T-helper 22 cell (primary cell): ENCODE measurements around the gene CSTB.
"Not testable (repeated sequence)": the region's sequence is repeated elsewhere in the genome, so short reads cannot be mapped to it uniquely, and the experiment has no call there.

Experiments
- DNase-seq: peaks from one replicate; pipeline ENCODE4 v3.0.0-alpha.2; 2020; ENCODE audit warnings: low read depth

The CSTB gene, protein sequence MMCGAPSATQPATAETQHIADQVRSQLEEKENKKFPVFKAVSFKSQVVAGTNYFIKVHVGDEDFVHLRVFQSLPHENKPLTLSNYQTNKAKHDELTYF

DNA sequence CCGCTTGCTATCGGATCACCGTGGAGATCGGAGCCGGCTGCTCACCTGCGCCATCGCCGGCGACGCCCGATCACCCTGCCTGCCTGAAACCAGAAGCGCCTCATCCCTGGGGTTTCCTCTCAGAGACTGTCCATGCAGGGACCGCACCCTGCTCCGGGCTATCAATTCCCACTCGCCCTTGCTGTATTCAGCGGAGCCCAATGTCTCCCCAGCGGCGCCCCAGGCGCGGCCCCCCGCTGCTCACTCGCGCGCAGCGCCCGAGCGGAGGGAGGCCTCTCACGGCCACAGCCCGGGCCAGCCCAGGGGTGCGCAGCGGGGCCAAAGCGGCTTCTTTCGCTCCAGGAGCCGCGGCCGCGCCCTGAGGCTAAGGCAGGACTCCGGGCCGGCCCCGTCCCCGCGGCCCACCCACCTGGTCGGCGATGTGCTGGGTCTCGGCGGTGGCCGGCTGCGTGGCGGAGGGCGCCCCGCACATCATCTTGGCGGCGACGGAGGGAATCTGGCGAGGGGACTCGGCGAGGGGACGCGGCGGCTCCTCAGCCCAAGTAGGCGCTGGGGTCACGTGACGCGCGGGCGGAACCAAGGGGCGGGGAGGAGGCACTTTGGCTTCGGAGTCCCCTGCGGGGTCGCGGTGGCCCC lies at the start of gene CSTB:
CSTB (minus strand) TSS at position 514 of the 636 bp plus-strand sequence; CDS start at position 475, 39 bp downstream.
- DNase-seq, result peak; percentile 84

DNA sequence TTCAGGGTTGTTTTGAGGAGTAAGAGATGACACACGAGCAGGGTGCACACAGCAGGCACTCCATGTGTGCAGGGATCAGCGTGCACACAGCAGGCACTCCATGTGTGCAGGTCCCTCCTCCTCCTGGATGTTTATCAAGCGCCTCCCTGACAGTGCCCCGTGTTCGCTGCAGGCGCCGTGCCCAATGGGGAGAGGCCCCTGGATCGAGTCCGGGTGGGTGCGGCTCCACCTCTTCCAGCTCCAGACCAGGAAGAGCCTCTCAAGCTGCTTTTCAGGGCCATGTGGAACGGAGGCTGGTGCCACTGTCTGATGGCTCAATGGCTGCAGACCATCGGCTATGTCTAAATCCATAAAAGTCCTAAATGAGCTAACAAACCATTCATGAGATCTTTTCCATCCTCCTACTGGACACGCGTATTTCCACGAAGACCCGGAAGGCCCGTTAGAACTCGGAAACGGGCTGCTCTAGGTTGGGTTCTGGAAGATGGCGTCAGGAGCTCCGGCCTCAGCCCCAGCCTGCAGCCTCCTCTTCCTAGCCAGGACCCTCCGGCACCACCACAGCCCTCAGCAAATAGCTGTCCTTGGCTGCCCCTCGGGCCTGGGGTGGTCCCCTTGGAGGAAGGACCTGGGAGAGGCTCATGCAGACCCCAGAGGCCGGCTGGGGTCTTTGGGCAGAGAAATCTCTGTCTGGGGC lies 49.3 kb upstream of the CSTB start:
- DNase-seq, result no peak

DNA sequence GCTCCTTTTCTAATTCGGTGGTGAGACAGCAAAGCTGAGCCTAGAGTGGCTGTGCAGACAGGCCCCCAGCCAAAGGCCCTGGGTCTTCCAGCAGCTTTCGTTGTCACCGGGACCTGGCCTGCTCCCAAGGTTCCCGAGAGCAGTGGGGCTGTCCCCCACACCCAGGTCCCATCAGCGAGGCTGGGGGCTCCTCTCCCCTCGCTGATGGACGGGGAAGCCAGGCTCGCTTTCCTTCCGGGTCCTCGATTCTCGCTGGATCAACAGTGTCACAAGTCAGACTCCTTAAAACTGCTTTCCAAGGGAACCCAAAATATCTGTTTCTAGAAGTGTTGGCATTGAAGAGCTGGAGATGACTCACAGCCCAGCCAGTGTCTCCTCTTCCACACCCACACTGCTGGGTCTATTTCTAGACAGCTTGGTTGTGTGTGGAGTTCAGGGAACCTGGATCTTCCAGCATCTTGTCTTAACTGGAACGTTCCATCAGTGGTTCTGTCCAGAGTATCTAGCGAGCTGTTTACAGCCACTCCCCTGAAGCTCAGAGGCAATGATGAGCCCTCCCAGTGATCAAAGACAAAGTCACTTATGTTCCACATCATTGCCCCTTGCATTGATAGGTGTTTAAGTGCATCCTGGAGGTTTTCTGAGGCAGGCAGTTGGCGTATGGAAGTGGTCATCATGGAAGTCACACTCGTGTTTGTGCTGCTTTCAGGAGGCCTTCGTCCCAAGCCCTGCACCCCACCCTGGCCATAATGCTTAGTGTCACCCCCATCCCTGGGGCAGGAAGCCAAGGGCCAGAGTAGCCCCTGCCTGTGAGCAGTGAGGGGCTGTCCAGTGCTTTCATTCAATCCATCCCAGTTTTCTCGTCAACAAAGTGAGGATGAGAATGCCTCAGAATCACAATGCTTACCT lies 48.5 kb upstream of the CSTB start:
- no peak for DNase-seq

DNA sequence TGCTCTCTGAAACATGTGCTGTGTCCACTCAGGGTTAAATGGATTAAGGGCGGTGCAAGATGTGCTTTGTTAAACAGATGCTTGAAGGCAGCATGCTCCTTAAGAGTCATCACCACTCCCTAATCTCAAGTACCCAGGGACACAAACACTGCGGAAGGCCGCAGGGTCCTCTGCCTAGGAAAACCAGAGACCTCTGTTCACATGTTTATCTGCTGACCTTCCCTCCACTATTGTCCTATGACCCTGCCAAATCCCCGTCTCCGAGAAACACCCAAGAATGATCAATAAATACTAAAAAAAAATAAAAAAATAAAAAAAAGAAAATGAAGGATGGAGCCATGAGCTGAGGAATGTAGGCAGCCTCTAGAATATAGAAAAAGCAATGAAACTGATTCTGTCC lies 46.6 kb upstream of the CSTB start:
- DNase-seq, result not testable (repeated sequence)

DNA sequence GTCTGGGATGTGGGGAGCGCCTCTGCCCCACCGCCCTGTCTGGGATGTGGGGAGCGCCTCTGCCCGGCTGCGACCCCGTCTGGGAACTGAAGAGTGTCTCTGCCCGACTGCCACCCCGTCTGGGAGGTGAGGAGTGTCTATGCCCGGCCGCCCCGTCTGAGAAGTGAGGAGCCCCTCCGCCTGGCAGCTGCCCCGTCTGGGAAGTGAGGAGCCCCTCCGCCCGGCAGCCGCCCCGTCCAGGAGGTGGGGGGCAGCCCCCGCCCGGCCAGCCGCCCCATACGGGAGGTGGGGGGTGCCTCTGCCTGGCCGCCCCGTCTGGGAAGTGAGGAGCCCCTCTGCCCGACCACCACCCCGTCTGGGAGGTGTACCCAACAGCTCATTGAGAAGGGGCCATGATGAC lies 46.1 kb upstream of the CSTB start:
- not testable (repeated sequence) for DNase-seq

DNA sequence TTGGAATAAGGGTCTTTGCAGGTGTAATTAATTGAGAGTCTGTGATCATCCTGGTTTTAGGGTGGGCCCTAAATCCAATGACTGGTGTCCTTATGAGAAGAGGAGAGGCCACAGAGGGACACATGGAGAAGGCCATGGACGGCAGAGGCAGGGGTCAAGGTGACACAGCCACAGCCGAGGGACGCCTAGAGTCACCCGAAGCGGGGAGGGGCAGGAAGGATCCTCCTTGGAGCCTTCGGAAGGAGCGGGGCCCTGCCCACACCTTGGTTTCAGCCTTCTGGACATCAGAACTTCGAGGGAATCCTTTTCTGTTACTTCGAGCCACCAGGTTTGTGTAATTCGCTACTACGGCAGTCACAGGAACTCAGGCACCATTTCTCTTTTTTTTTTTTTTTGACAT lies 44.4 kb upstream of the CSTB start:
- DNase-seq, result no peak

DNA sequence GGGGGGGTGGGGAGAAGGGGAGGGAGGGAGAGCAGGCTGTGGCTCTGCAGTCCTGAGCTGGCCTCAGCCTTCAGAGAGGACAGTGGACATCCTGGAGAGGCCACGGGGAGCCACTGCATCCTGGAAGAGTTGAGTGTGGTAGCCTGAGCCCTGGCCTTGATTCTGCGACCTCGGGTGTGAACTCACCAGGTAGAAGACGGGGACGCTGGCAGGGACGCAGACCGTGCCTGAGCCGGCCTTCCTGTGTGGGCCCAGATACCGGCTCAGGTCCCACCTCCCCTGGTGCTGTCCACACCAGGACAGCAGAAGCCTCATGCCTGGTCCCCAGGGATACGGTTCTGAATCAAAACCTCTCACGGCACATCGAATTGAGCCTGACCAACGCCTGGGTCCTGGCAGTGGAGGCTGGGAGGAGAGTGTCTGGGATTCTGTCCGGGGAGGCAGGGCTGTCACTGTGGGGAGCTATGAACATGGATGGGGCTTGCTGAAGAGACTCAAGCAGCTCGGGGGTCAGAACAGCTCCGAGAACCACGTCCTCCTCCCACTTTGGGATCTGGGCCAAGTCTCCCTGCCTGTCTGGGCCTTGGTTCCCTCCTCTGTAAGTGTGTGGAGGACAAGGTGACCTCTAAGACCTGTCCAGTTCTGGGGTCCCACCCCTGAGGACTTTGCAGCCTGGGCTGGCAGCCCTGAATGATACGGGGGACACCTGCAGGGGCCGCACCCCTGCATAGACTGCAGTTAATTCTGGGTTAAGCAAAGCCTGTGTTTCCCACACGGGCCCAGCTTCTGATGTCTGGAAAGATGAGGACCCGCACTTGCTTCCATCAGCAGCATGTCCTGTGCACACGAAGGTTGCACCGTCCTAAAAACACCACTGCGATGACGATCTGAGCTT lies 43.6 kb upstream of the CSTB start:
- DNase-seq, result no peak

DNA sequence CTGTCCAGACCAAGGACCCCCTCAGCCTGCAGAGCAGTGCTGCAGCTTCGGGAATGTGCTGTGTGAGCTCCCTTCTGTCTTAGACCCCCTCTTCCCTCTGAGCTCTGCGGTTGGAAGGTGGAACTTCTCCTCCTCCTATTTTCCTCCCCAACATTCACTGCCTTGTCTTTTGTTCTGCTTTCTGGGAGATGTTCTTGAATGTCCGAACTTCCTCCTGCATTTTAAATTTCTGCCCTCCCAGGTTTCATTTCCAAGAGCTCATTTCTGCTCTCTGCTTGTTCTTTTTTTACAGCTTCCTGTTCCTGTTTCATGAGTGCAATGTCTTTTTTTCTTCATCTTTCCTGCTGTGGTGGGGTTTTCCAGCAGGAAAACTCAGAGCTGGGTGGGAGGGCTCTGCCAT lies 42.6 kb upstream of the CSTB start:
- no peak for DNase-seq

DNA sequence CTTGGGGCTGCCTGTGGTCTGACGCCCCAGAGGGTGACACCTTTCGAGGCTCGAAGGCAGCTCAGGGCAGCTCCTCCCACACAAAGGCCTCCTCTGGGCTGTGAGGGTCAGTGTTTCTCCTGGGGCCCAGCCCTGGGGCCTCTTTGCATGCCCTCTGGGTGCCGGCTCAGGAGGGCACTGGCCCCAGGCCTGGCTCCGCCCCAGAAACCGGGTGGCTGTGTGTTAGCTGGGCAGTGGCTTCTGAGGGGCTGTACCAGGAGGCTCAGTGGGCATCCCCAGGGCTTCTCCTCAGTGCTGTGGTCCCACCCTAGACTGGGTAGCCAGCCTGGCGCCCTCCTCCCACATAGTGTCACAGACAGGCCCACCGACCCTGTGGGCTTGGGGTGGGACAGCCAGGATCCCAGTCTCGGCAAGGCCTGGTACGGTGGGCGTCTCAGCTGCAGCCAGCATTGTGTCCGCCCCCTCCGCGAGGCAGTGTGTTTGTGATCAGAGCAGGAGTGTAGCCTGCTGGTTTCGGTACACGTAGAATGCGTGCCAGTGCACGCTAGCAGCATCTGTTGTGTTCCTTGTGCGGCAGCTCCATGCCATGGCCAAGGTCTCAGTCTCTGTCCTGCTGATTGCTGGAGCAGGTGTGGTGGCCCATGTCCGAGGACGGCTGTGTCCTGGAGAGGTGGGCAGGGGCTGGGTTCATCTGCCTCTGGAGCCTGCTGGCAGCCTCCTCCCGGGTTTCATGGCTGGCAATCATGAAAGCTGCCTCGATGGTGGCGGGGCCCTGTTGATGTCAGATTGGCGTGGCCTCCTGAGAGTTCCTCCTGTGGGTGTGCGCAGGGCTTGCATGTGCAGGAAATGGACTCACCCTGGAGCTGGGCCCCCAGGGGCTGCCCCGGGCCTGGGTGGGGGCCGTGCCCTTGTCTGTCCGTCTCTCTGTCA lies 41.3 kb upstream of the CSTB start:
- no peak for DNase-seq

DNA sequence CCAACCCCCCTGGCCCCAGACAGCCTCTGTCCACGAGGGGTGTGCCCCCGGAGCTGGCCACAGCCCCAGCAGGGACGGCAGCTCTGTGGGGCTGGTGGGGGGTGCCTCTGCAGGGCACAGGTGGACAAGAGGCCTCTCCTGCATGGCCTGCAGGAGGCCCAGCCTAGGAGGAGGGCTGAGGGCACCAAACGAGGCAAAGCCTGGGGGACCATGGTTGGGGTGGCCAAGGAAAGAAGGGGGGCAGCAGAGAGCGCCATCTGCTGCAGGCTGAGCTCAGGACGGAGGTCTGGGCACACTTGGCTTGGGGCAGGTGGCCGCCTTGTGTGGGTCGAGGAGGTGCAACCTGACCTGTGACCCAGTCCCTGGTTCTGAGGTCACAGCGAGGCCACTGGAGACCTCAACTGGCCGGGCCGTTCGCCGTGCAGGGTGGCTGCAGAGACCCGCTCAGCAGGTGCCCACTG lies 40.5 kb upstream of the CSTB start:
- no peak for DNase-seq

DNA sequence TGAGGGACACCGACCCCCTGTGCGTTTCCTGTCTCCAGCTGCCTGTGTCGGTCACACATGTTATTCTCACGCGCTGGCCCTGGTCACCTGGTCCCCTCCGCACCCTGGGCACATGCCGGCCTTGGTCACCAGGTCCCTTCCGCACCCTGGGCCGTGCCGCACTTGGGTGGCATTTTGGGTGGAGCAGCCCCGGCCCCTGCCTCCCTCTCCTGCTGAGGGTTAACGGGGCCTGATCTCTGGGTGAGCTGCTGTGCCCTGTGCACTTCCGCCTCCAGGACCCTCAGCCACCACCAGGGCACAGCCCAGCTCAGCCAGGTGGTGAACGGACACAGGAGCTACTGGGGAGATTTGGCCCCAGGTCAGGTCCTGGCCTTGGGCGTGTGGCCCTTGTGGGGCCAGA lies 39.9 kb upstream of the CSTB start:
- no peak for DNase-seq

DNA sequence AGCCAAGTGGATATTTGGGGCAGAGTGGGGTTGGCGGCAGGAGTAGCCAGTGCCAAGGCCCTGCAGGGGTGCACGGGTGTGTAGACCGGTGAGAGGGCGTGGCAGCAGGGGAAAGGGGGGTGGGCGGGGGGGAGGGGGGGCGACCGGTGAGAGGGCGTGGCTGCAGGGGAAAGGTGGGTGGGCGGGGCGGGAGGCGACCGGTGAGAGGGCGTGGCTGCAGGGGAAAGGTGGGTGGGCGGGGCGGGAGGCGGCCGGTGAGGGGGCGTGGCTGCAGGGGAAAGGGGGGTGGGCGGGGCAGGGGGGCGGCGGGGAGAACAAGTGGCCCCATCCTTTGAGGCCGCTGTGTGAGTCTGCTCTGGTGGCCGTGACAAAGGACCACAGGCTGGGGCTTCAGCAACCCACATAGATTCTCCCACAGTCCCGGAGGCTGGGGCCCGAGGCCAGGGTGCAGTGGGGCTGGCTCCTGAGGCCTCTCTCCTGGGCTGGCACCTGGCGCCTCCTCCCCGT lies 39.1 kb upstream of the CSTB start:
- DNase-seq, result no peak

DNA sequence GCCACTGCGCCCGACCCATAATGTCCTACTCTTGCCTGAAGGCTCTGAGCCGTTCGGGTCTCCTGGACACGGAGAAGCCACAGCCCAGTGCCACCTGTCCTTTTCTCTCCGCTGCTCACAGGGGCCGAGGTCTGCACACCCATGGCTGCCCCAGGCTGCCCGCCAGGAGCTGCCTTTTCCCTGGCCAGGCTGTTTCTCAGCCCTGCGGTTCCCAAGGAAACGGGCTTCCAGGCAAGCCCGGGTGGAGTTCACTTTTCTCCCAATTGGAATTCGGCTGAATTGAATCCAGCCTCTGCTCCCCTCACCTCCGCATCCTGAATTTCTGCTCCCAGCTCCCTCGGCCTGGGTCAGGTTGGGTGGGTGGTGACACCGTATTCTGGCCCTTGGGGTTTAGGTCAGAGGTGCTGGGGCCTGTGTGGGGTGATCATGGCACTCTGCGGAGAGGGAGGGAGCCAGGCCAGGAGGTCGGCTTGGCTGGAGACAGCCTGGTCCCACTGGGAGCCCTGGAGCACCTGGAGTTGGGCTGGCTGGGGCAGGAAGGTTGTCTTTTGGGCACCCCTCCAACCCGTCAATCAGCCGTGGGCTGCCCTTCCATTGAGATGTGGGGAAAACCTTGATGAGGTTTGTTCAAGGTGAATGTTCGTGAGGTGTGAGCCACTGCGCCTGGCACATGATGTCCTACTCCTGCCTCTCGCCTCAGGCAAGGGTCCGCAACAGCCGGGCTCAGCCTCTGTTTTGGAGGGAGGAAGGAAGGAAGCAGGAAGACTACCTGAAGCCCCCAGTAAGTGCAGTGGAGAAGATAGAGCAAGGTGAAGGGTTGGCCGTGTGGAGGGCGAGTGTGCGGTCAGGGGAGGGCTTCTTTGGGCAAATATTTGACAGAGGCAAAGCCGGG lies 38.4 kb upstream of the CSTB start:
- no peak for DNase-seq

DNA sequence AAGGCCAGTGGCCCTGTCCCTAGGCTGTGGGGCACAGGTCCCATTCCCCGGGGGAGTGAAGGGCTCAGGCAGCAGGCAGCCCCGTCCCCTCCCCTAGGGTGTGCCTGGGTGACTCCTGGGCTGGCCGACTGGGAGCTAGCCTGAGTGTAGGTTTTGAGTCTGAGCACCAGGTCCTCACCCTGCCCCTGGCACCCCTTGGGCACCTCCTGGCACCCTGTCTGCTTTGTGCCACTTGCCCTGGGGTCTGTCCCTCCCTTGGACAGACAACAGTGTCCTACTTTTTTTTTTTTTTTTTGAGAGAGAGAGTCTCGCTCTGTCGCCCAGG lies 37.5 kb upstream of the CSTB start:
- DNase-seq, result no peak

DNA sequence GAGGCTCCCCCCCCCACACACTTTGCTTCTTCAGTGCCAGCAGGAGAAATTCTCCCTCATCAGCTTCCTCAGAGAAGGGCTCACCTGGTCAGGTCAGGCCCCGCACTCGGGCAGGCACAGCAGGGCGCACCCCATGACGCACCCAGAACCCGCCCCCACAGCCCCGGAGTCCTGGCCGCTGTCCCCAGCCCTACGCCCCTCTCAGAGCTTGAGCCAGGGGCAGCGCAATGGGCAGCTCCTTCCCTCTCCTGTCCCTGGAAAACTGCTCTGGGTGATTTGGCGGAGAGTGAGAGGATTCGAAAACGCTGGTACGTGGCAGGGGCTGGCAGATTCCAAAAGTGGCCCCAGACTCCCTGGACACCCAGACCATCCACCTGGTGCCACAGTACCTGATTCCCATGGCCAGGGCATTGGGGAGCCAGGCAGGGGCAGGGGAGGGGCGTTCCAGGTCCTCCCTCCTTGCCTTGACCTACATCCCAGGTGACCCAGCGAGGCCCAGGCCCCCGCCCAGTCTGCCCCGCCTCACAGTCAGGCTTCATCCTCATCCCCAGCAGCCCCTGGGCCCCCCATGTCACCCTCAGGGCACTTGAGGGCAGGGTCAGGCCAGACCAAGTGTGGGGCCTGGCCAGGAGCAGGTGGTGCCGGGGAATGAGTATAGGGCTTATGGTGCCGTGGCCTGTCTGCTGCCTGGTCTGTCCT lies 37.0 kb upstream of the CSTB start:
- no peak for DNase-seq

DNA sequence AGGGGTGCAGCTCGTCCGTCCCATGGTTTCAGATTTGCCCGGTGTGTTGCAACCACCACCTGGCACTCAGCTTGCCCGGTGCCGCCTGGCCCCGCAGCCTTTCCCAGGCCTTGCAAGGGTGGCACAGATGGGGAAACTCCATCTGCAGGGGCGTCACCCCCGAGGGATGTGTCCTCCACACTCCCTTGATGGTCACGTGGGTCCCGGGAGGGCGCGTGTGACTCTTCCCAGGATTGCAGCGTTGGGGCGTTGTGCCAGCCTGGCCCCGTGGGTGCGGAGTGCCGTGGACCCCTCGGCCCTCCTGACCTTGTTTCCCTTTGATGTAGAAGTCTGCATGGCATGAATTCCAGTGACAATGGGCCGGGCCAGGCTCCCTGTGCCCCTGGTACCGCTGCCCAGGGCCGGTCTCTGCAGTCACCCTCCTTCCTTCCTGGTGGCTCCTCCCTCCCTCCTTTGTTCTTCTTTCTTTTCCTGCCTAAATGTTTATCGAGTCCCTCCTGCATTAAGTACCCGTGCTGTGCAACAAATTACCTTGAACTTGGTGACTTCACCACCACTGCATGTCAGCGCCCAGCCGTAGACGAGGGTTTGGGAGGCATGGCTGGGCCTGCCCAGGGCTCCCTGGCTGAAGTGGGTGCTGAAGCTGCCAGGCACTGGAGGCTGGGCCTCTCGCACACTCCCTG lies 36.2 kb upstream of the CSTB start:
- no peak for DNase-seq

DNA sequence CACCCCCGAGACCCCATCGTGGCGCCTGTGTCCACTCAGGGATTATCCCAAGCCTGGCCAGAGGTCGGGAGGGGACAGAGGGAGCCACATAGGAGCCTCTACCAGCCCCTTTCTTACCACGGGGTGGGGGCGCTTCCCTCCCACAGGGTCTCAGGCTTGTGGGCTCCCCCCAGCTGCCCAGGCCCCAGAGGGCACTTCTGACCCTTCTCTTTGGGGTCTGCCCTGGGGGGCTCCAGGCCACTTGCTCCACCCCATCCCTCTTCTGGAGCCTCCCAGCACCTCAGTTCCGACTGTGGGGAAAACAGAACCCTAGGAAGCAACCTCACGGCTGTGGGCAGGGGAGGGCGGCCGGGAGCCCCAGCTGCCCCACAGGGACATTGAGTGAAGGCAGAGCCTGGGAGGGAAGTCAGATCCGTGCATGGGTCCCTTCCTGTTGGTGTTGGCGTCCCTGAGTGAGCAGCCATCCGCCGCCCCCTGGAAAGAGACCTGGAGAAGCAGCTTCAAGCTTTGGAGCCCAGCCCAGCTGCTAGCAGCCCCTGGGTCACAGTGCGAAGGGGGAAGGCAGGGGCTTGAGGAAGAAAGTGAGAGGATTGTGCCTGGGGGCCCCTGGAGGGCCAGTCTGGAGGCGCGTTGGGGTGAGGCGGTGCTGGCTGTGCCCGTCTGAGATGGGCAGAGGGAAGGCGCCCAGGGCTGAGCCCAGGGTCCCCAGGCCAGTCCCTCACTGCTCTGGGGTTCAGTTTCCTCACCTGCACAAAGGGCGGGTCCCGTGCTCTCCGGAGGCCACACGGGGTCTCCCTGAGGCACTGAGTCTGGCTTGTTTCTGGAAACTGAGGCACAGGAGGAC lies 35.4 kb upstream of the CSTB start:
- DNase-seq, result no peak
